OCI-LY3 (cell line): ENCODE results near the gene NCKAP5.

Experiments
- H2AFZ ChIP-seq: fragments of 200-600, 300-600 bp; shearing (Covaris generic); 2 replicates; pipeline ENCODE4 v1.6.0; 2014; ENCODE audit warnings: antibody characterized with exemption, low read depth, low read length
- H3K27ac ChIP-seq: fragments of 200-600, 300-600 bp; sonication (generic); 2 replicates; pipeline ENCODE4 v1.5.1; 2014; ENCODE audit warnings: mild to moderate bottlenecking, low read length, moderate library complexity, mixed read lengths
- H3K27me3 ChIP-seq: fragments of 200-600, 300-600 bp; sonication (generic); 2 replicates; pipeline ENCODE4 v1.6.1; 2014; ENCODE audit warnings: low read depth, low read length, mixed read lengths
- H3K36me3 ChIP-seq: fragments of 200-600, 300-600 bp; sonication (generic); replicated peaks from 2 replicates; pipeline ENCODE3; 2014; ENCODE audit warnings: low read depth, low read length, mixed read lengths
- H3K4me1 ChIP-seq: fragments of 300-600, 200-600 bp; sonication (generic); 2 replicates; pipeline ENCODE4 v1.6.1; 2014; ENCODE audit warnings: low read length, mixed read lengths
- H3K4me2 ChIP-seq: fragments of 200-600, 300-600 bp; sonication (generic); 2 replicates; pipeline ENCODE4 v1.6.1; 2014; ENCODE audit warnings: low read length, mixed read lengths
- H3K4me3 ChIP-seq: fragments of 300-600, 200-600 bp; sonication (generic); 2 replicates; pipeline ENCODE4 v1.5.1; 2014; ENCODE audit warnings: antibody characterized with exemption, mild to moderate bottlenecking, low read length, moderate library complexity
- H3K79me2 ChIP-seq: fragments of 300-600, 200-600 bp; shearing (Covaris generic); 2 replicates; pipeline ENCODE4 v1.6.1; 2014; ENCODE audit warnings: mild to moderate bottlenecking, low read length, mixed read lengths
- H3K9ac ChIP-seq: fragments of 300-600, 200-600 bp; shearing (Covaris generic); 2 replicates; pipeline ENCODE4 v1.6.0; 2014; ENCODE audit warnings: mild to moderate bottlenecking, low read length, moderate library complexity
- H3K9me3 ChIP-seq: fragments of 200-600, 300-600 bp; shearing (Covaris generic); 2 replicates; pipeline ENCODE4 v1.6.1; 2014; ENCODE audit warnings: low read length, mixed read lengths; ENCODE audit not compliant: insufficient read depth
- H4K20me1 ChIP-seq: fragments of 200-600, 300-600 bp; sonication (generic); 2 replicates; pipeline ENCODE4 v1.6.1; 2016; ENCODE audit warnings: low read length, mixed read lengths; ENCODE audit not compliant: insufficient read depth
- CTCF ChIP-seq: fragments of 200-600, 300-600 bp; sonication (generic); IDR thresholded peaks from 2 replicates; pipeline ENCODE4 v1.5.1; 2014; ENCODE audit warnings: antibody characterized with exemption, low read length, low read depth
- EZH2phosphoT487 ChIP-seq: fragments of 200-600 bp; shearing (Covaris generic); IDR thresholded peaks from 2 replicates; pipeline ENCODE4 v1.6.1; 2018; ENCODE audit warnings: antibody characterized with exemption, mixed run types, low read depth

NCKAP5 gene

GRCh38 chr2:132668987-132669907 is 899.0 kb downstream of the NCKAP5 start:
- Histone ChIP-seq H4K20me1 (no peaks in the 10 kb centered on the region), H3K4me3 (no peak overlapping the region), H3K4me1 (no peaks in the 10 kb centered on the region), H3K27ac (no peak overlapping the region), H2AFZ (no peak overlapping the region), H3K9ac (no peak overlapping the region), H3K27me3 (no peaks in the 10 kb centered on the region), H3K4me2 (no peak overlapping the region), H3K9me3 (no peaks in the 10 kb centered on the region), H3K36me3 (no peaks in the 10 kb centered on the region), H3K79me2 (no peaks in the 10 kb centered on the region)
- no peak for TF ChIP-seq CTCF
- no peak for TF ChIP-seq EZH2phosphoT487

- H3K36me3 ChIP-seq, result no peaks in the 10 kb centered on the region
These were observed 900.0 kb downstream of the NCKAP5 start for GRCh38 chr2:132668189-132668823.

GRCh38 chr2:132667706-132668105 is 900.6 kb downstream of the NCKAP5 start:
- Histone ChIP-seq H3K4me1 (no peaks in the 10 kb centered on the region), H3K9me3 (no peaks in the 10 kb centered on the region), H3K4me2 (no peak overlapping the region), H3K27ac (no peak overlapping the region), H2AFZ (no peak overlapping the region), H3K9ac (no peak overlapping the region), H3K36me3 (no peaks in the 10 kb centered on the region), H4K20me1 (no peaks in the 10 kb centered on the region), H3K79me2 (no peaks in the 10 kb centered on the region), H3K27me3 (no peaks in the 10 kb centered on the region), H3K4me3 (no peak overlapping the region)
- TF ChIP-seq EZH2phosphoT487, result no peak
- TF ChIP-seq CTCF, result no peak

More at GRCh38 chr2:132668189-132668823, 900.0 kb downstream of the NCKAP5 start:
- H2AFZ ChIP-seq, result no peak overlapping the region
- no peaks in the 10 kb centered on the region for H3K27me3 ChIP-seq
- no peaks in the 10 kb centered on the region for H4K20me1 ChIP-seq
- no peak for TF ChIP-seq EZH2phosphoT487
- TF ChIP-seq CTCF, result no peak
- no peaks in the 10 kb centered on the region for H3K9me3 ChIP-seq
- H3K79me2 ChIP-seq, result no peaks in the 10 kb centered on the region
- no peaks in the 10 kb centered on the region for H3K4me1 ChIP-seq
- H3K4me2 ChIP-seq, result no peak overlapping the region
- no peak overlapping the region for H3K27ac ChIP-seq
- no peak overlapping the region for H3K9ac ChIP-seq
- no peak overlapping the region for H3K4me3 ChIP-seq

DNA sequence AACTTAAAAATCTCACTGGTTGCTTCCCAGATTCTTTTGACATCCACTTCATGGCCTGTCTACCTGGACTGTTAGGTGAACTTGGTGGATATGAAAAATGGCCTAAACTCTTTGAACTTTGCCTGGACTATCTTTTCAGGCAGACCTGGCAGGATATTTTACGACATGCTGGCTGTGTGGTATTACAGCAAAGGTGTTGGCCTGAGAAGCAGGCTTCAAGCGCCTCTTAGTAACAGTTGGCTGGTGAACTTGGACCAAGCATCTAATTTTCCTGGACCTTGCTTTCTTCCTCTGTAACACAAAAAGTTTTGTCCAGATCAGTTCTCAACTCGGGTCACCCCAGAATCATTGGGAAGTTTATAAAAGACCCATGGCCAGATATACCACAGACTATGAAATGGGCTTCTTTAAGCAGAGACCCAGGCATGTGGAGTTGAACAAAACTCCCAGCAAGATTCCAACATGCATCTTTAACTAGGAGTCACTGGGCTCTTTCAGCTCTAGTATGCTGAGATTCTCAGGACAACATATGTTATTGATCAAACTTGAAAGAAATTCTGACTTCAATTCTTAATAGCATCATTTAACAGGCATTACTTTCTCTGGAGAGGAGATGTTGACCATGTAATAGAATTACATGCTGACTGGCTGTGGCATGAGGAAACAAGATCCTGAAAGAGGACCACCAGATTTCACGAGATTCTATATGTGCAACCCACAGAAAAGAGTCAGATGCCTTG is 902.7 kb downstream of the NCKAP5 start:
- H3K36me3 ChIP-seq, result no peaks in the 10 kb centered on the region
- H3K27me3 ChIP-seq, result no peaks in the 10 kb centered on the region
- H3K9ac ChIP-seq, result no peak overlapping the region
- no peaks in the 10 kb centered on the region for H3K79me2 ChIP-seq
- no peak overlapping the region for H2AFZ ChIP-seq
- no peaks in the 10 kb centered on the region for H3K9me3 ChIP-seq
- H3K27ac ChIP-seq, result no peak overlapping the region
- H3K4me3 ChIP-seq, result no peak overlapping the region
- no peaks in the 10 kb centered on the region for H3K4me1 ChIP-seq
- no peak overlapping the region for H3K4me2 ChIP-seq
- H4K20me1 ChIP-seq, result no peaks in the 10 kb centered on the region
- TF ChIP-seq CTCF (no peak), EZH2phosphoT487 (no peak)
